Left ventricle myocardium inferior (tissue), 1 donor: ENCODE results near the gene DIPK1C. TPM values are rescaled to one million over a fixed set of nuclear protein-coding genes. Genes with fewer than 3 reads are reported as not detected.

Experiments
- DNase-seq: peaks from one replicate; pipeline ENCODE4 v3.0.0-alpha.2; 2020
- H3K27ac ChIP-seq: fragments of 200-600 bp; replicated peaks from 2 replicates; pipeline ENCODE4 v1.8.0; 2021
- H3K27me3 ChIP-seq: fragments of 200-600 bp; 2 replicates; pipeline ENCODE4 v1.8.0; 2021; ENCODE audit warnings: low read depth
- H3K36me3 ChIP-seq: fragments of 200-600 bp; 2 replicates; pipeline ENCODE4 v1.8.0; 2021
- H3K4me1 ChIP-seq: fragments of 200-600 bp; 2 replicates; pipeline ENCODE4 v1.8.0; 2021
- H3K4me3 ChIP-seq: fragments of 200-600 bp; 2 replicates; pipeline ENCODE4 v1.8.0; 2021; ENCODE audit warnings: mild to moderate bottlenecking, moderate library complexity
- H3K9me3 ChIP-seq: fragments of 200-600 bp; replicated peaks from 2 replicates; pipeline ENCODE4 v1.8.0; 2021
- CTCF ChIP-seq: fragments of 200-600 bp; IDR thresholded peaks from 2 replicates; pipeline ENCODE4 v1.8.0; 2021; ENCODE audit warnings: antibody characterized with exemption, mild to moderate bottlenecking, borderline replicate concordance
- intact Hi-C: fragments of 100-400 bp; cut with micrococcal nuclease; formaldehyde crosslinking; loops from one replicate; pipeline ENCODE4 v1.11.0; 2022
- total RNA-seq: library from RNA; stranded (reverse); fragmentation: NEBNext Ultra II Directional; extraction: Animal tissue kit (Norgen Biotek cat#: 25700); gene quantifications from one replicate; pipeline ENCODE4 v1.2.1, GENCODE V29; 2021
- donor health status: DM: no; HTN: yes; CAD: no; lungs with severe emphysema.

Gene DIPK1C
- total RNA-seq, 1 donor from 2014 or later = 6.4 TPM

GRCh38 chr18:74453016-74453566, 4.0 kb downstream of the DIPK1C start:
- H3K9me3 ChIP-seq = no peaks in the 10 kb centered on the region
- no peak for DNase-seq
- H3K4me1 ChIP-seq = peaks cover 89% of the 10 kb centered on the region
- peak overlapping the region; percentile 94 for H3K27ac ChIP-seq
- peaks cover 22% of the 10 kb centered on the region for H3K27me3 ChIP-seq
- no peak overlapping the region for H3K4me3 ChIP-seq
- TF ChIP-seq CTCF = no peak
- H3K36me3 ChIP-seq = no peaks in the 10 kb centered on the region
- intact Hi-C loops = no loop called here

GRCh38 chr18:74451148-74451547, 6.0 kb downstream of the DIPK1C start:
- Histone ChIP-seq H3K9me3 (no peaks in the 10 kb centered on the region), H3K4me3 (no peak overlapping the region), H3K27ac (peak overlapping the region; percentile 94), H3K36me3 (peaks cover 6% of the 10 kb centered on the region), H3K4me1 (peaks cover 72% of the 10 kb centered on the region), H3K27me3 (peaks cover 13% of the 10 kb centered on the region)
- no peak for TF ChIP-seq CTCF
- no peak for DNase-seq
- intact Hi-C loops = no loop called here

GRCh38 chr18:74450626-74451025, 6.5 kb downstream of the DIPK1C start:
- H3K27ac ChIP-seq = peak overlapping the region; percentile 94
- DNase-seq = peak; percentile 40
- peaks cover 10% of the 10 kb centered on the region for H3K27me3 ChIP-seq
- intact Hi-C loops = no loop called here
- no peak for TF ChIP-seq CTCF
- H3K9me3 ChIP-seq = no peaks in the 10 kb centered on the region
- peaks cover 67% of the 10 kb centered on the region for H3K4me1 ChIP-seq
- peaks cover 10% of the 10 kb centered on the region for H3K36me3 ChIP-seq
- H3K4me3 ChIP-seq = no peak overlapping the region

GRCh38 chr18:74447404-74448152, 9.5 kb downstream of the DIPK1C start:
- Histone ChIP-seq H3K27me3 (no peaks in the 10 kb centered on the region), H3K4me3 (no peak overlapping the region), H3K4me1 (peaks cover 36% of the 10 kb centered on the region), H3K27ac (no peak overlapping the region), H3K9me3 (no peaks in the 10 kb centered on the region), H3K36me3 (peaks cover 15% of the 10 kb centered on the region)
- no peak for DNase-seq
- no peak for TF ChIP-seq CTCF
- intact Hi-C loops = no loop called here

- H3K27me3 ChIP-seq = no peaks in the 10 kb centered on the region
- intact Hi-C loops = no loop called here
- H3K4me3 ChIP-seq = no peak overlapping the region
- peaks cover 17% of the 10 kb centered on the region for H3K36me3 ChIP-seq
- TF ChIP-seq CTCF = no peak
- H3K27ac ChIP-seq = no peak overlapping the region
- peaks cover 28% of the 10 kb centered on the region for H3K4me1 ChIP-seq
- DNase-seq = no peak
- no peaks in the 10 kb centered on the region for H3K9me3 ChIP-seq
Measured at GRCh38 chr18:74446631-74447403, 10.3 kb downstream of the DIPK1C start.
